Left ventricle myocardium superior (tissue), 1 donor: ENCODE data around the gene THAP11. TPM values are rescaled to one million over a fixed set of nuclear protein-coding genes. Genes with fewer than 3 reads are reported as not detected.
"Not testable (repeated sequence)": the region's sequence is repeated elsewhere in the genome, so short reads cannot be mapped to it uniquely, and the experiment has no call there.

Experiments used
- ATAC-seq: fragments of 200-7000 bp; cut with Tn5 transposase; one replicate; pipeline ENCODE4 v1.9.1; 2020; ENCODE audit warnings: mild to moderate bottlenecking, moderate library complexity
- DNase-seq: peaks from one replicate; pipeline ENCODE4 v3.0.0-alpha.2; 2020
- intact Hi-C: fragments of 100-400 bp; cut with micrococcal nuclease; formaldehyde crosslinking; loops from one replicate; pipeline ENCODE4 v1.11.0; 2022
- total RNA-seq: library from RNA; stranded (reverse); fragmentation: NEBNext Ultra II Directional; extraction: Animal tissue kit (Norgen Biotek cat#: 25700); gene quantifications from one replicate; pipeline ENCODE4 v1.2.1, GENCODE V29; 2021
- donor health status: DM: no; HTN: yes; CAD: no; lungs with severe emphysema.

Gene THAP11
- total RNA-seq, 1 donor from 2014 or later, result 32.6 TPM

DNA sequence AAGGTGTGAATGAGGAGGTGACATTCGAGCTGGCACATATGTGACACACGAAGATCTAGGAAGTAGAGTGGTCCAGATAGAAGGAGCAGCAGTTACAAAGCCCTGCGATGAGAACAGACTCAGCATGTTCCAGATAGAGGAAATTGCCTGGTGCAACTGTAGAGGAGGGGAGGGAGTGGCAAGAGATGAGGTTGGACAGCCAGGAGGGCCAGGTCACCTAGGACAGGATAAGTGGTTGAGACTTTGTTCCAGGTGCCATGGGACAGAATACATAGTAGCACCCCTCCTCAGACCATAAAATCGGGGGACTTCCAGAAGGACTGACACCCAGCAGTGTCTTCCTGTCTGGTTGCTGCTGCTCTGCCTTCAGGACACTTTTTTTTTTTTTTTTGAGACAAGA, 16.4 kb downstream of the THAP11 start:
- peak; percentile 57 for ATAC-seq
- intact Hi-C loops, result no loop called here
- DNase-seq, result no peak

DNA sequence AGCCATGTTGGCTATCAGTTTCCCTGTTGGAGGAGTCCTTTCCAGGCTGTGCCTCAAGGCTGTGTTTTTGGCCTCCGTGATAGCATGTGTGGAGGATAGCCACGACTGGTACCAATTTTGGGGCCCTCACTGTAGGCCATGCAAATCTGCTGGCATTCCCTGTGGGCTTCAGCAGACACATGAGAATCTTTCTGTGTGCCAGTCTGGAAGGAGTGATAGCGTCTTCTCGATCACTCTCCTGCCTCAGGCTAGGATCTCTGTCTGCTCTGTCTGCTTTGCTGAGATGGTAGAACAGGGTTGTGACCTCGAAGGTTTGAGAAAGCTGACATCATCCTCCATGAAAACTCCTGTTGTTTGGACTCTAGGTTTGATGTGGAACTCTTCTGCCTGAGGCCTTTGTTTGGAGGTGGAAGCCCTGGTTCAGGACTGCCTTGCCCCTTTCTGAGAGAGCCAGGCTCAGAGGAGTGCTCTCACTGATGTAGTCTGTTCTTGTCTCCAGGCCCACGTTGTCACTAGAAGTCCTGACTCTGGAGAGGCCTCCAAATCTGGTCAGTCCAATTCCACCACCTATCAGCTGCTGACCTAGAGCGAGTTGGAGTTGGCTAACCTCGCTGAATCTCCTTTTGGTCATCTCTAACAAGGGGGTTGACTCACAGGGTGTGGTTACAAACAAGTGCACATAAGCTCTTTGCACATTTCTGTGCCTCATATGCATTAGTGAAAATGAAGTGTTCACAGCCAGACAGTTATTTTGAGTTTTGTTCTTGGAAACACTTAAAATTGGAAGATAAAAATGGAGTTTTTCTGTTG, 18.7 kb downstream of the THAP11 start:
- intact Hi-C loops, result no loop called here
- DNase-seq, result no peak
- ATAC-seq, result no peak

DNA sequence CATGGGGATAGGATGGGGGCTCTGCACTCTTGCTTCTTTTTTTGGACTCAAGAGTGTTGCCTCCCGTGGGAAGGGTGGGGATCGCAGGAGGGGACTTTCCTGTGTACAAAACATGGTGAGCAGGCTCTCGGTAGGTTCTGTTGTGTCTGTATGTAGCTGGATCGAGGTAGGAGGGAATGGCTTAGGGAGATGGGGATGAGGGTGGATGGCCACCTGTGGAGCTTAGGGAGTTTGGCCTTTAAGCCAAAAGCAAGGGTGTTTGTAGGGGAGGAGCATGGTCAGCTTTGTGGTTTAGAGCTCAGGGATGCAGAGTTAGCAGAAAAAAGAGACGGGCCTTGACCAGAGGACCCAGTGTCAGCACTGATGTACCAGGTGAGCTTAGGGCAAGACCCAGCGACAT, 19.8 kb downstream of the THAP11 start:
- no peak for DNase-seq
- intact Hi-C loops, result no loop called here
- ATAC-seq, result no peak

GRCh38 chr16:67862623-67863583, 20.8 kb downstream of the THAP11 start:
- DNase-seq, result peak; percentile 83
- ATAC-seq, result peak; percentile 91
- intact Hi-C loops, result no loop called here

DNA sequence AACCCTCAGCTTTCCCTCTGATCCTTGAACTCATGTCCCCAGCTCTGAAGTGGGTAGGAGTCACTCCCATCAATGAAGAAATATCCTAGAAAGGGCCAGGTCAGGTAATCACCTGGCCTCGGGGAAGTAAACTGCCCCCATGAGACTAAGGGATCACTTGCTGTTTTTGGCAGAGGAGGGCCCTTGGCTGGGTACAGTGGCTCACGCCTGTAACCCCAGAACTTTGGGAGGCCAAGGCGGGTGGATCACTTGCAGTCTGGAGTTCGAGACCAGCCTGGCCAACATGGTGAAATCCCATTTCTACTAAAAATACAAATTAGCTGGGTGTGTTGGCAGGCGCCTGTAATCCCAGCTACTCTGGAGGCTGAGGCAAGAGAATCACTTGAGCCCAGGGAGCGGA, 21.9 kb downstream of the THAP11 start:
- ATAC-seq, DNase-seq, intact Hi-C loops: not testable (repeated sequence)

- no peak for ATAC-seq
- no peak for DNase-seq
- intact Hi-C loops, result no loop called here
Observed at GRCh38 chr16:67864594-67864993, 22.5 kb downstream of the THAP11 start.

GRCh38 chr16:67865318-67865717, 23.2 kb downstream of the THAP11 start:
- DNase-seq (no peak), ATAC-seq (no peak)
- intact Hi-C loops, result no loop called here

- no peak for ATAC-seq
- DNase-seq, result no peak
- intact Hi-C loops, result no loop called here
Observed at GRCh38 chr16:67868290-67868689, 26.2 kb downstream of the THAP11 start.

DNA sequence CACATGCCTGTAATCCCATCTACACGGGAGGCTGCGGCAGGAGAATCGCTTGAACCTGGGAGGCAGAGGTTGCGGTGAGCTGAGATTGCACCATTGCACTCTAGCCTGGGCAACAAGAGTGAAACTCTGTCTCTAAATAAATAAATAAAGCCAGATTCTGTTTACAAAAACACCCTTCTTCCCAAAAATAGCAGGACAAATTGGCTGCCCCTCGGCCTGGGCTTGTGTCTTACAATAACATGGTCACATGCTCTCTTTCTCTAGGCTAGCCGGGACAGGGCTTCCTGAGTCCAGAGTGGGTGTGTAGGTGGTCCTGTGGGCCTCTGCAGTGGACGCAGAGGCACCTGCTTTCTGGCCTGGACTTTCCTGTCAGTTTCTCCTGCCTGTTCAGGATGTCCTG, 27.5 kb downstream of the THAP11 start:
- no peak for DNase-seq
- no peak for ATAC-seq
- intact Hi-C loops, result no loop called here

- ATAC-seq, result no peak
- no peak for DNase-seq
- intact Hi-C loops, result no loop called here
Observed at GRCh38 chr16:67871256-67871655, 29.1 kb downstream of the THAP11 start.

DNA sequence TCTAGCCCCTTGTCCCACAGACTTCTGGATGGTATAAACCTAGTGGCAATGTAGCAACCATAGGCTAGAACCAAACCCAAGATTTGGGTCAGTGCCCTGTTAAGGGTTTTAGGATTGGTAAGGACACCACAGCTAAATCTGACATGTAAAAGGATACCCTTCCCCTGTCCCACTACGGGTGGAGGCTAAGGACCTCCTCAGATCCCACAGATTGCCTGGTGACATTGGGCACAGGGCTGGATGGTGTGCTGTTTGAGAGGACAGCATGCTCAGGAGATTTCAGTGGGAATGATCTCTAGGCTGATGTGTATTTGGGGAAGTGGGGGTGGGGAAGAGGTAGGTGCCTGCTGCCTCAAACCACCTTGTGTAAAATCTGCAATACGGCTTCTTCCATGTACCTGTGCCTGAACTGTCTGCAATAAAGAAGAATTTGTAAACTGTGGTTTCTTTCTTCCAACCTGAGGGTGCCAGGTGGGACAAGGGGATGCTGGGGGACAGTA, 30.1 kb downstream of the THAP11 start:
- DNase-seq (no peak), ATAC-seq (no peak)
- intact Hi-C loops, result no loop called here

GRCh38 chr16:67872631-67873434, 30.7 kb downstream of the THAP11 start, which contains the start of gene EDC4:
Gene EDC4 (plus strand): TSS chr16:67873052. CDS start chr16:67873262, 210 bp downstream.
- peak; percentile 93 for ATAC-seq
- intact Hi-C loops, result no loop called here
- peak; percentile 91 for DNase-seq

GRCh38 chr16:67873435-67874370, 31.6 kb downstream of the THAP11 start:
- ATAC-seq (no peak), DNase-seq (no peak)
- intact Hi-C loops, result no loop called here

GRCh38 chr16:67874372-67874771, 32.3 kb downstream of the THAP11 start:
- no peak for DNase-seq
- no peak for ATAC-seq
- intact Hi-C loops, result no loop called here

DNA sequence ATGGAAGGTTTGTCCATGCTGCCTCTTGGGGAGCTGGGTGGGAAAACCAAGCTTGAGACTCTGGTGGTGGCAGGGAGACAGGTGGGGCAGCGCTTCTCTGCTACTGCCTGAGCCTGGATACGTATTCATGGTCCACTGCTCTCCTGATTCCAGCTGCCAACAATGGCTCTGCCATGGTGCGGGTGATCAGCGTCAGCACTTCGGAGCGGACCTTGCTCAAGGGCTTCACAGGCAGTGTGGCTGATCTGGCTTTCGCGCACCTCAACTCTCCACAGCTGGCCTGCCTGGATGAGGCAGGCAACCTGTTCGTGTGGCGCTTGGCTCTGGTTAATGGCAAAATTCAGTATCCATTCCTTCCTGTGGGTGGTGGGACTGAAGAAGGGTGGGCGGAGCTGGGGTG, 34.9 kb downstream of the THAP11 start:
- no peak for ATAC-seq
- intact Hi-C loops, result no loop called here
- no peak for DNase-seq

- intact Hi-C loops, result no loop called here
- DNase-seq, result no peak
- ATAC-seq, result no peak
Observed at GRCh38 chr16:67878232-67878631, 36.1 kb downstream of the THAP11 start.

- intact Hi-C loops, result no loop called here
- ATAC-seq, result no peak
- no peak for DNase-seq
Observed at GRCh38 chr16:67878846-67879245, 36.7 kb downstream of the THAP11 start.

DNA sequence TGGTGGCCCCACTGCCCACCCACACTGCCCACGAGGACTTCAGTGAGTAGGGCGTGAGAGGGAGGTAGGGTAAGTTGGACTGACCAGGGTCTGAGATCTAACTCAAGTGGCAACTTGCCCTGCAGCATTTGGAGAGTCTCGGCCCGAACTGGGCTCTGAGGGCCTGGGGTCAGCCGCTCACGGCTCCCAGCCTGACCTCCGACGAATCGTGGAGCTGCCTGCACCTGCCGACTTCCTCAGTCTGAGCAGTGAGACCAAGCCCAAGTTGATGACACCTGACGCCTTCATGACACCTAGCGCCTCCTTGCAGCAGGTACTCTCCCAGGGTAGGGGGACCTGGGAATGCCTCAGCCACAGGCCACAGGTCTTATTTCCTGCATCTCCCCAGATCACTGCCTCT, 37.3 kb downstream of the THAP11 start:
- ATAC-seq (no peak), DNase-seq (no peak)
- intact Hi-C loops, result no loop called here
